ENCODE data around the gene SH3PXD2A. TPM values are rescaled to one million over a fixed set of nuclear protein-coding genes. Genes with fewer than 3 reads are reported as not detected.

SH3PXD2A gene
- total and polyA plus RNA-seq, 2 experiments from 2014 or later: 1.8 to 5.0 TPM

DNA sequence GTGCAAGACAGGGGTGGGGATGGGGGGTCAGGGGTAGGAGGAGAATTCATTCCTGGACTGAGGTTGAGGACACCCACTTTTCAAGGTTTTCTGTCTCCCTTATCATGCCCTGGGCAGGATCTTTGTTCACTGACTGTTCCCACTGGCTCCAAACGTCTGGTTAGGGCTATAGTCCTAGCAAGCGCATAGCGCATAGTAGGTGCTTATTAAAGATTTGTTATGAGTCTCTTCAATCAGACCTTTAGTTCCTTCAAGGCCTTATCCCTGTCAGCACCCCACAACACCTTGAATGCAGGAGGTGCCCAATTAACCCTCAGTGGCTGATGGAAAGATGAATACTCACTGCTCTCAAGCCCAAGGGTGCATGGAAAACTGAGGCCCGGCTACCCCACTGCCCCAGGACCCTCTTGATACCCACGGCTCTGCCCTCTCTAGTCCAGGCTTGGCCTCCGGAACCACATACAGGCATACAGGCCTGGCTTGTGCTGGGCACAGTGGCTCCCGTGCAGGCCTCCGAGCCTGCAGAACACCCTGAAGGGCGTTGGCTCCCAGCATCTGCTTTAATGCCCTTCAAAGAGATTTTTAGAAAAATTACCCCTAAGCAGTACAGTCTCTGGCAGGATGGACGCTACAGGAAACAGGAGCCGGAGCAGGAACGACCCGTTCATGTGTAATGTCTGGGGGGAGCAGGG is 177.7 kb downstream of the SH3PXD2A start (continued):
- TF ChIP-seq, protein P1, sequence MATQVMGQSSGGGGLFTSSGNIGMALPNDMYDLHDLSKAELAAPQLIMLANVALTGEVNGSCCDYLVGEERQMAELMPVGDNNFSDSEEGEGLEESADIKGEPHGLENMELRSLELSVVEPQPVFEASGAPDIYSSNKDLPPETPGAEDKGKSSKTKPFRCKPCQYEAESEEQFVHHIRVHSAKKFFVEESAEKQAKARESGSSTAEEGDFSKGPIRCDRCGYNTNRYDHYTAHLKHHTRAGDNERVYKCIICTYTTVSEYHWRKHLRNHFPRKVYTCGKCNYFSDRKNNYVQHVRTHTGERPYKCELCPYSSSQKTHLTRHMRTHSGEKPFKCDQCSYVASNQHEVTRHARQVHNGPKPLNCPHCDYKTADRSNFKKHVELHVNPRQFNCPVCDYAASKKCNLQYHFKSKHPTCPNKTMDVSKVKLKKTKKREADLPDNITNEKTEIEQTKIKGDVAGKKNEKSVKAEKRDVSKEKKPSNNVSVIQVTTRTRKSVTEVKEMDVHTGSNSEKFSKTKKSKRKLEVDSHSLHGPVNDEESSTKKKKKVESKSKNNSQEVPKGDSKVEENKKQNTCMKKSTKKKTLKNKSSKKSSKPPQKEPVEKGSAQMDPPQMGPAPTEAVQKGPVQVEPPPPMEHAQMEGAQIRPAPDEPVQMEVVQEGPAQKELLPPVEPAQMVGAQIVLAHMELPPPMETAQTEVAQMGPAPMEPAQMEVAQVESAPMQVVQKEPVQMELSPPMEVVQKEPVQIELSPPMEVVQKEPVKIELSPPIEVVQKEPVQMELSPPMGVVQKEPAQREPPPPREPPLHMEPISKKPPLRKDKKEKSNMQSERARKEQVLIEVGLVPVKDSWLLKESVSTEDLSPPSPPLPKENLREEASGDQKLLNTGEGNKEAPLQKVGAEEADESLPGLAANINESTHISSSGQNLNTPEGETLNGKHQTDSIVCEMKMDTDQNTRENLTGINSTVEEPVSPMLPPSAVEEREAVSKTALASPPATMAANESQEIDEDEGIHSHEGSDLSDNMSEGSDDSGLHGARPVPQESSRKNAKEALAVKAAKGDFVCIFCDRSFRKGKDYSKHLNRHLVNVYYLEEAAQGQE (IDR thresholded peaks at IDR 0.05; ENCODE audit: unreplicated experiment): no peak

DNA sequence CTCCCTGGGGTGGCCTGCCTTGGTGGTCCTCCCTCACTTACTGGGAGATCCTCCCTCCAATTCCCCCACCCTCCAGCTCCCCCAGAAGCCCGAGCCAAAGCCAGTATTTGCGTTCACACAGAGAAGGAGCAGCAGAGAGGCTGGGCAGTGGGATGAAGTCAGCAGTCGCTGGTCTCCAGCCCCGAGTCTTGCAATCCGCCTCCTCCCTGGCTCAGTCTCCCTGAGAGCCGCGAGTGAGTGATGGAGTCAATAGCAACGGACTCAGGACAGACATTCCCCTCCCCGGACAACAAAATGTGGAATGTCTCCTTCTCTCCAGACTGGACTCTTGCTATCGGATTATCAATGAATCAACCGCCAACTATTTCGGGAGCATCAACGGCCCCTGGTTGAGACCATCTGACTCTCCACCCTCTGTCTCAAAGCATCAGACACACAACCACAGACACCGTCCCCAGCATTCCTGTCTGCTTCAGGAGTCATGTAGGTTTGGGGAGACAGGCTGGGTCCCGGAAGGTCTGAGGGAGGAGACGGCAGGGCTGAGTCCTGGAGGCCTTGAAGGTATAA is 178.4 kb downstream of the SH3PXD2A start:
- ATAC-seq: no peak
- H3K36me3 ChIP-seq (ENCODE audit: insufficient read depth): no peaks in the 10 kb centered on the region
- peaks cover 17% of the 10 kb centered on the region for H3K4me1 Mint-ChIP-seq
- H3K27me3 Mint-ChIP-seq (ENCODE audit: insufficient read depth, low read depth, poor library complexity): peaks cover 6% of the 10 kb centered on the region
- H3K4me2 ChIP-seq: no peak overlapping the region
- no peaks in the 10 kb centered on the region for H3K36me3 Mint-ChIP-seq (ENCODE audit: low read depth)
- H2AFZ ChIP-seq: no peak overlapping the region
- H3K4me1 ChIP-seq (ENCODE audit: insufficient read depth): no peaks in the 10 kb centered on the region; the same call in 1 of the 2 replicates
- no peak overlapping the region for H3K27ac ChIP-seq (ENCODE audit: low read depth)
- no peaks in the 10 kb centered on the region for H3K9me2 ChIP-seq (ENCODE audit: insufficient read depth)
- no peak overlapping the region for H3K4me3 Mint-ChIP-seq
- no peak overlapping the region for H3K4me3 ChIP-seq
- H3K79me2 ChIP-seq (replicated peaks; ENCODE audit: insufficient read depth): no peaks in the 10 kb centered on the region
- no peak overlapping the region for H3K27ac Mint-ChIP-seq
- no peaks in the 10 kb centered on the region for H3F3A ChIP-seq (replicated peaks; ENCODE audit: low read depth)
- H4K20me1 ChIP-seq (replicated peaks; ENCODE audit: insufficient read depth): no peaks in the 10 kb centered on the region
- no peaks in the 10 kb centered on the region for H3K27me3 ChIP-seq (ENCODE audit: insufficient read depth)
- DNase-seq (ENCODE audit: low spot score): no peak
- TF ChIP-seq, protein P2, sequence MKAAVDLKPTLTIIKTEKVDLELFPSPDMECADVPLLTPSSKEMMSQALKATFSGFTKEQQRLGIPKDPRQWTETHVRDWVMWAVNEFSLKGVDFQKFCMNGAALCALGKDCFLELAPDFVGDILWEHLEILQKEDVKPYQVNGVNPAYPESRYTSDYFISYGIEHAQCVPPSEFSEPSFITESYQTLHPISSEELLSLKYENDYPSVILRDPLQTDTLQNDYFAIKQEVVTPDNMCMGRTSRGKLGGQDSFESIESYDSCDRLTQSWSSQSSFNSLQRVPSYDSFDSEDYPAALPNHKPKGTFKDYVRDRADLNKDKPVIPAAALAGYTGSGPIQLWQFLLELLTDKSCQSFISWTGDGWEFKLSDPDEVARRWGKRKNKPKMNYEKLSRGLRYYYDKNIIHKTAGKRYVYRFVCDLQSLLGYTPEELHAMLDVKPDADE (IDR thresholded peaks at IDR 0.05): no peak
- no peaks in the 10 kb centered on the region for H3K9me3 Mint-ChIP-seq

DNA sequence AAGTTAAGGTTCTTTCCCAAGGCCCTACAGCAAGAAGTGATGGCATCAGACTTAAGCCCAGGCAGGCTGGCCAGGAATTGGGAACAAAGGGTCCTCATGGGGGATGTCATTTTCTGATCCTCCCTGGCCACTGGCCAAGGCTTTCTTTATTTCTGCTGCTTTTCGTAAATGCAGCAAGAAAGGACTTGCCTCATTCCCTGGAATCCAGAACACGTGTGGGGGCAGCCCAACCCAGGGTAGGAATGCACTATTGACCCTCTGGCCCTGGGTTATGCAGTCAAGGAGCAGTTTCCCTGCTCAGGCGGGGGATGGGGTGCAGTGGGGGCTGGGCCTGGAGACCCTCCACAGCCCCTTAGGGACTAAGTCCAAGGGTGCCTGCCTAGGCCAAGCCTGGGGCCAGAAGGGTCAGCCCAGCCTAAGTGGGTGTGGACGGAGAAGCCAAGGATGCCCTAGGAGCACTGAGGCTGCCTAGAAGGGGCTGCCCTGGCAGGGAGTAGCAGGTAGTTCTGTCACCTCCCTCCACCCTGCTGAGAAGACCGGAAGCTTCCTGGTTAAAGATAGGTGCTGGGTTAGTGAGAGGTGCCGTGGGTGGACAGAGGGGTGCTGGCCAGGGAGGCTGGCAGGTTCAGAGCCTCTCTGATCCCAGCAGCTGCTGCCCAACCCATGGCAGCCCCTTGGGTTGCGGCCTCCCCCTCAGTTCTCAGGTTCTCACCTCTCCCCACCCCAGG is 179.2 kb downstream of the SH3PXD2A start:
- no peaks in the 10 kb centered on the region for H4K20me1 ChIP-seq (replicated peaks; ENCODE audit: insufficient read depth)
- H2AFZ ChIP-seq: no peak overlapping the region
- H3K36me3 ChIP-seq (ENCODE audit: insufficient read depth): no peaks in the 10 kb centered on the region
- H3K36me3 Mint-ChIP-seq (ENCODE audit: low read depth): no peaks in the 10 kb centered on the region
- no peaks in the 10 kb centered on the region for H3K79me2 ChIP-seq (replicated peaks; ENCODE audit: insufficient read depth)
- H3K9me3 Mint-ChIP-seq: no peaks in the 10 kb centered on the region
- H3K4me1 Mint-ChIP-seq: peaks cover 17% of the 10 kb centered on the region
- H3K27ac ChIP-seq (ENCODE audit: low read depth): no peak overlapping the region
- H3K27me3 Mint-ChIP-seq (ENCODE audit: insufficient read depth, low read depth, poor library complexity): peaks cover 6% of the 10 kb centered on the region
- no peak overlapping the region for H3K4me3 Mint-ChIP-seq
- H3K27me3 ChIP-seq (ENCODE audit: insufficient read depth): no peaks in the 10 kb centered on the region
- ATAC-seq (peak; percentile 17), DNase-seq (ENCODE audit: low spot score) (no peak)
- no peaks in the 10 kb centered on the region; the same call in 1 of the 2 replicates for H3K4me1 ChIP-seq (ENCODE audit: insufficient read depth)
- no peaks in the 10 kb centered on the region for H3K9me2 ChIP-seq (ENCODE audit: insufficient read depth)
- H3K4me3 ChIP-seq: no peak overlapping the region
- H3K4me2 ChIP-seq: no peak overlapping the region
- H3K27ac Mint-ChIP-seq: no peak overlapping the region
- no peaks in the 10 kb centered on the region for H3F3A ChIP-seq (replicated peaks; ENCODE audit: low read depth)
- TF ChIP-seq, protein P3, sequence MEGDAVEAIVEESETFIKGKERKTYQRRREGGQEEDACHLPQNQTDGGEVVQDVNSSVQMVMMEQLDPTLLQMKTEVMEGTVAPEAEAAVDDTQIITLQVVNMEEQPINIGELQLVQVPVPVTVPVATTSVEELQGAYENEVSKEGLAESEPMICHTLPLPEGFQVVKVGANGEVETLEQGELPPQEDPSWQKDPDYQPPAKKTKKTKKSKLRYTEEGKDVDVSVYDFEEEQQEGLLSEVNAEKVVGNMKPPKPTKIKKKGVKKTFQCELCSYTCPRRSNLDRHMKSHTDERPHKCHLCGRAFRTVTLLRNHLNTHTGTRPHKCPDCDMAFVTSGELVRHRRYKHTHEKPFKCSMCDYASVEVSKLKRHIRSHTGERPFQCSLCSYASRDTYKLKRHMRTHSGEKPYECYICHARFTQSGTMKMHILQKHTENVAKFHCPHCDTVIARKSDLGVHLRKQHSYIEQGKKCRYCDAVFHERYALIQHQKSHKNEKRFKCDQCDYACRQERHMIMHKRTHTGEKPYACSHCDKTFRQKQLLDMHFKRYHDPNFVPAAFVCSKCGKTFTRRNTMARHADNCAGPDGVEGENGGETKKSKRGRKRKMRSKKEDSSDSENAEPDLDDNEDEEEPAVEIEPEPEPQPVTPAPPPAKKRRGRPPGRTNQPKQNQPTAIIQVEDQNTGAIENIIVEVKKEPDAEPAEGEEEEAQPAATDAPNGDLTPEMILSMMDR (conservative IDR thresholded peaks at IDR 0.05; ENCODE audit: low read depth in 2 of 2): no peak
- TF ChIP-seq POLR2AphosphoS5 (IDR thresholded peaks at IDR 0.05; ENCODE audit: low read depth) (no peak), ZNF331 (CRISPR knock-in tag; IDR thresholded peaks at IDR 0.05; ENCODE audit: low read depth) (no peak), EZH2 (IDR thresholded peaks at IDR 0.05; ENCODE audit: low read depth, unreplicated experiment) (no peak), STAT1 (IDR thresholded peaks at IDR 0.05; ENCODE audit: unreplicated experiment) (no peak)
